Astrocyte (in vitro differentiated cells and primary cell): ENCODE measurements around the gene ZC4H2.

Experiments used
- EZH2 ChIP-seq: IDR thresholded peaks from 2 replicates; pipeline ENCODE4 v1.6.1; 2012; ENCODE audit warnings: mild to moderate bottlenecking, low read length, inconsistent platforms; ENCODE audit not compliant: insufficient read depth
- TF ChIP-seq, protein P1 (sequence below): IDR thresholded peaks from 2 replicates; pipeline ENCODE4 v1.5.1; 2011; ENCODE audit warnings: low read depth, mild to moderate bottlenecking, inconsistent platforms, low read length, moderate library complexity; ENCODE audit not compliant: insufficient read depth

DNA sequence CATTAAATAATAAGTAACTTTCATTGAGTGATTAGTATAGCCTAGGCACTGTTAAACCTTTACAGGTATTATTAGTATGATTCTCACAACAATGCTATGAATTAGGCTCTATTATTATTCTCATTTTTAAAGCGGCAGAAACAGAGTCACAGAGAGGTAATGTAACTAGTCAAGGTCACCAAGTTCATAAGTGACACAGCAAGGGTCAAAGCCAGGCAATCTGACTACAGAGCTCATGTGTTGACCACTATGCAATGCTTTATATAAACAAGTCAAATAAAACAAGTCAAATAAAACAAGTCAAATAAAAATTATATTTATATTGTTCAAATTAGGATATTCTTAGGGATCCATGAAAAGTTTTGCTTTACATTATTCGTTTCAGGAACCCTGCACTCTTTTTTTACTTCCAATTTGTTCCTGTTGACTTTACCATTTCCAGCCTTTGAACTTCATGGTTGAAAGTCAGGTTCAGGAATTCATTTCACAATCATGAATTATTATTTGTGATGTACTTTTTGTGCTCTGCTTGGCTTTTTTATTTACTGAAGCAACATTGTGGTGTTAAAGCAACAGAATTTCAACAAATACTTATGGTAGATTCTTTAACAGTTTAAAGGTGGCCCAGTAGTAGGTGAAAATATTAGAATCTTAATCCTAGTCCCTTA, 18.0 kb upstream of the ZC4H2 start:
- TF ChIP-seq, protein P1, sequence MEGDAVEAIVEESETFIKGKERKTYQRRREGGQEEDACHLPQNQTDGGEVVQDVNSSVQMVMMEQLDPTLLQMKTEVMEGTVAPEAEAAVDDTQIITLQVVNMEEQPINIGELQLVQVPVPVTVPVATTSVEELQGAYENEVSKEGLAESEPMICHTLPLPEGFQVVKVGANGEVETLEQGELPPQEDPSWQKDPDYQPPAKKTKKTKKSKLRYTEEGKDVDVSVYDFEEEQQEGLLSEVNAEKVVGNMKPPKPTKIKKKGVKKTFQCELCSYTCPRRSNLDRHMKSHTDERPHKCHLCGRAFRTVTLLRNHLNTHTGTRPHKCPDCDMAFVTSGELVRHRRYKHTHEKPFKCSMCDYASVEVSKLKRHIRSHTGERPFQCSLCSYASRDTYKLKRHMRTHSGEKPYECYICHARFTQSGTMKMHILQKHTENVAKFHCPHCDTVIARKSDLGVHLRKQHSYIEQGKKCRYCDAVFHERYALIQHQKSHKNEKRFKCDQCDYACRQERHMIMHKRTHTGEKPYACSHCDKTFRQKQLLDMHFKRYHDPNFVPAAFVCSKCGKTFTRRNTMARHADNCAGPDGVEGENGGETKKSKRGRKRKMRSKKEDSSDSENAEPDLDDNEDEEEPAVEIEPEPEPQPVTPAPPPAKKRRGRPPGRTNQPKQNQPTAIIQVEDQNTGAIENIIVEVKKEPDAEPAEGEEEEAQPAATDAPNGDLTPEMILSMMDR, result no peak
- TF ChIP-seq EZH2, result no peak
